HUES48 (cell line): ENCODE data around the gene HNRNPM.
"Not testable (repeated sequence)": the region's sequence is repeated elsewhere in the genome, so short reads cannot be mapped to it uniquely, and the experiment has no call there.

Experiments used
- H3K27ac ChIP-seq: one replicate; pipeline ENCODE4 v1.7.0; 2013; ENCODE audit warnings: low read depth, low read length, inconsistent platforms
- H3K27me3 ChIP-seq: 2 replicates; pipeline ENCODE4 v1.6.1; 2013; ENCODE audit warnings: mild to moderate bottlenecking, low read length; ENCODE audit not compliant: control insufficient read depth, insufficient read depth
- H3K36me3 ChIP-seq: 2 replicates; pipeline ENCODE4 v1.6.1; 2013; ENCODE audit warnings: low read length; ENCODE audit not compliant: control insufficient read depth, insufficient read depth
- H3K4me1 ChIP-seq: 2 replicates; pipeline ENCODE4 v1.6.1; 2013; ENCODE audit warnings: mild to moderate bottlenecking, low read length; ENCODE audit not compliant: control insufficient read depth, insufficient read depth
- H3K4me3 ChIP-seq: 2 replicates; pipeline ENCODE4 v1.5.1; 2013; ENCODE audit warnings: mild to moderate bottlenecking, low read depth, low read length
- H3K9ac ChIP-seq: 2 replicates; pipeline ENCODE4 v1.6.1; 2013; ENCODE audit warnings: mild to moderate bottlenecking, low read depth, low read length, moderate library complexity
- H3K9me3 ChIP-seq: 2 replicates; pipeline ENCODE4 v1.6.1; 2013; ENCODE audit warnings: low read length; ENCODE audit not compliant: control insufficient read depth, insufficient read depth

Gene HNRNPM

DNA sequence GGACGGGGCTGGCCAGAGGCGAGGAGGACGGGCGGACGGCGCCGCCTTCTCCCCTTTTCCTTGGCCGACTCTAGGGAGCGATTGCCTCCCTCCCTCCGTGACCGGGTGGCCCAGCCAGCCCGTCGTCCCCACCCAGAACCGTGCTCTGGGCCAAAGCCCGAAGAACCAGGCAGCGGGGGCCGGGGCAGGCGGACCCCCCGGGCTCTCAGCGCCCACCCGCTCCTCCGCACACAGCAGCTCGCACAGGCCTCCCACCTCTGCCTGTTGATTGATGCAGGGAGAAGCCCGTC, 41.0 kb upstream of the HNRNPM start:
- no peaks in the 10 kb centered on the region for H3K27me3 ChIP-seq
- peaks cover 39% of the 10 kb centered on the region for H3K36me3 ChIP-seq
- H3K4me1 ChIP-seq = no peaks in the 10 kb centered on the region
- no peaks in the 10 kb centered on the region for H3K9me3 ChIP-seq
- no peak overlapping the region for H3K27ac ChIP-seq
- no peak overlapping the region for H3K9ac ChIP-seq
- no peak overlapping the region for H3K4me3 ChIP-seq

GRCh38 chr19:8404391-8405151, 40.2 kb upstream of the HNRNPM start:
- Histone ChIP-seq H3K9ac (no peak overlapping the region), H3K36me3 (peaks cover 39% of the 10 kb centered on the region), H3K9me3 (no peaks in the 10 kb centered on the region), H3K27me3 (no peaks in the 10 kb centered on the region), H3K27ac (no peak overlapping the region), H3K4me1 (no peaks in the 10 kb centered on the region), H3K4me3 (no peak overlapping the region)

DNA sequence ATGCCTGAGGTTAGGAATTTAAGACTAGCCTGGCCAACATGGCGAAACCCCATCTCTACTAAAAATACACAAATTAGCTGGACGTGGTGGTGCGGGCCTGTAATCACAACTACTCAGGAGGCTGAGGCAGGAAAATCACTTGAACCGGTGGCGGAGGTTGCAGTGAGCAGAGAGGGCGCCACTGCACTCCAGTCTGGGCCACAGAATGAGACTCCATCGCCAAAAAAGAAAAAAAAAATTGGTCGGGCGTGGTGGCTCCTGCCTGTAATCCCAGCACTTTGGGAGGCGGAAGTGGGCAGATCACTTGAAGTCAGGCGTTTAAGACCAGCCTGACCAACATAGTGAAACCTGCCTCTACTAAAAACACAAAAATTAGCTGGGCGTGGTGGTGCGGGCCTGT, 34.1 kb upstream of the HNRNPM start:
- not testable (repeated sequence) for H3K27me3 ChIP-seq, H3K9me3 ChIP-seq, H3K27ac ChIP-seq, H3K4me3 ChIP-seq, H3K4me1 ChIP-seq, H3K36me3 ChIP-seq, H3K9ac ChIP-seq

DNA sequence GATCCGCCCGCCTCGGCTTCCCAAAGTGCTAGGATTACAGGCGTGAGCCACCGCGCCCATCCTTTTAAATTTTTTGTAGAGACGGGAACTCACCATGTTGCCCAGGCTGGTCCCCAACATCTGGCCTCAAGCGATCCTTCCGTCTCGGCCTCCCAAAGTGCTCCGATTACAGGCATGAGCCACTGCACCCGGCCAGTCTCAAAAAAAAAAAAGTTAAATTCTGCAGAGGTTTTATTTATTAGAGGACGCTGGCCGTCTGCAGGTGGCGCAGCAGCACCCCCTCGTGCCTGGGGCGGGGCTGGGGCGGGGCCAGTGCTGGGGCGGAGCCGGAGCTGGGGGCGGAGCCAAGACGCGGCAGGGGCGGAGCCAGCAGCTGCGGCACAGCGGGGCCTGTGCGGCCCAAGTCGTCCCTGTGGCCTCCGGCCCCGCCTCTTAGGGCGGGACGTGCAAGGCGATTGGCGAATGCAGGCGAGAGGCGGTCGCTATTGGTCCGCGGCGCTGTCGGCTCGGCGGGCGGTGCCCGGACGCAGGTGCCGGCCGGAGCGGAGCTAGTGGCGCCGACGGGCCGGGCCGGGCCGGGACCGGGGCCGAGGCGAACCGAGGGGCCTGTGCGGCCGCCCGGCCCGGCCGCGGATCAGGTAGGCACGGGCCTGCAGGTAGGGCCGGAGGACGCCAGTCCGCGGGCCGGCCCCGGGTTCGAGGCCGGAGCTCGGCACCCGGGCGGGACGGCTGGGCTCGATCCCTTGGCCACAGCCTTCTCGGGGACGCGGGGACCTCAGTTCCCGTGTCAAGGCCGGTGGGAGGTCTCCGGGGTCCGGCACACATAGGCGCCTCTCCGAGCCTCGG, 31.8 kb upstream of the HNRNPM start, which contains the start of gene MARCHF2:
TSS of gene MARCHF2 (plus strand) at position 523 of the 846 bp plus-strand sequence. CDS start 8,536 bp downstream, outside the sequence.
- Histone ChIP-seq H3K4me1 (0 out of 2 replicates have a peak, but pooled peaks cover 4% of the 10 kb centered on the region), H3K9ac (peak within 1 kb of the TSS; percentile 48), H3K36me3 (no peaks in the 10 kb centered on the region), H3K4me3 (peak within 1 kb of the TSS; percentile 83), H3K27me3 (no peaks in the 10 kb centered on the region), H3K9me3 (no peaks in the 10 kb centered on the region), H3K27ac (no peak within 1 kb of the TSS)

DNA sequence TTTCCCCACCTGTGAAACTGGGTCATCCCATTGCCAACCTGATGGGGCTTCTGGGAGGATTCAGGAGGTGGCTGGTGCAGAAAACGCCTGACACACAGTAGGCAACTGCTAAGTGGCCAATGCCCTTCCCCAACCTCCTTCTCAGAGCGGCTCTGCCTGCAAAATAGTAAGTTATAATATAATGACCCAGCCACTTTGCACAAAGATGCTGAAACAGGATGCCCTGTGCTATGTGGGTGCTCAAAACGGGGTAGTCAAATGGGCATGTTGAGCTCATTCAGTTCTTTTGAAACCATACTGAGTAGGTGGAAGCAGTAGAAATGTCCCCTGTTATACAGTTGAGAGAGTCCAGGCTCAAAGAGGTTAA, 31.2 kb upstream of the HNRNPM start:
- Histone ChIP-seq H3K9me3 (no peaks in the 10 kb centered on the region), H3K9ac (peak overlapping the region; percentile 48), H3K4me3 (peak overlapping the region; percentile 83), H3K27ac (no peak overlapping the region), H3K27me3 (no peaks in the 10 kb centered on the region), H3K4me1 (0 out of 2 replicates have a peak, but pooled peaks cover 4% of the 10 kb centered on the region), H3K36me3 (no peaks in the 10 kb centered on the region)

GRCh38 chr19:8416796-8417195, 28.0 kb upstream of the HNRNPM start:
- H3K27me3 ChIP-seq = no peaks in the 10 kb centered on the region
- H3K36me3 ChIP-seq = no peaks in the 10 kb centered on the region
- no peak overlapping the region for H3K9ac ChIP-seq
- H3K4me3 ChIP-seq = no peak overlapping the region
- no peaks in the 10 kb centered on the region for H3K9me3 ChIP-seq
- no peak overlapping the region for H3K27ac ChIP-seq
- H3K4me1 ChIP-seq = 0 out of 2 replicates have a peak, but pooled peaks cover 4% of the 10 kb centered on the region

DNA sequence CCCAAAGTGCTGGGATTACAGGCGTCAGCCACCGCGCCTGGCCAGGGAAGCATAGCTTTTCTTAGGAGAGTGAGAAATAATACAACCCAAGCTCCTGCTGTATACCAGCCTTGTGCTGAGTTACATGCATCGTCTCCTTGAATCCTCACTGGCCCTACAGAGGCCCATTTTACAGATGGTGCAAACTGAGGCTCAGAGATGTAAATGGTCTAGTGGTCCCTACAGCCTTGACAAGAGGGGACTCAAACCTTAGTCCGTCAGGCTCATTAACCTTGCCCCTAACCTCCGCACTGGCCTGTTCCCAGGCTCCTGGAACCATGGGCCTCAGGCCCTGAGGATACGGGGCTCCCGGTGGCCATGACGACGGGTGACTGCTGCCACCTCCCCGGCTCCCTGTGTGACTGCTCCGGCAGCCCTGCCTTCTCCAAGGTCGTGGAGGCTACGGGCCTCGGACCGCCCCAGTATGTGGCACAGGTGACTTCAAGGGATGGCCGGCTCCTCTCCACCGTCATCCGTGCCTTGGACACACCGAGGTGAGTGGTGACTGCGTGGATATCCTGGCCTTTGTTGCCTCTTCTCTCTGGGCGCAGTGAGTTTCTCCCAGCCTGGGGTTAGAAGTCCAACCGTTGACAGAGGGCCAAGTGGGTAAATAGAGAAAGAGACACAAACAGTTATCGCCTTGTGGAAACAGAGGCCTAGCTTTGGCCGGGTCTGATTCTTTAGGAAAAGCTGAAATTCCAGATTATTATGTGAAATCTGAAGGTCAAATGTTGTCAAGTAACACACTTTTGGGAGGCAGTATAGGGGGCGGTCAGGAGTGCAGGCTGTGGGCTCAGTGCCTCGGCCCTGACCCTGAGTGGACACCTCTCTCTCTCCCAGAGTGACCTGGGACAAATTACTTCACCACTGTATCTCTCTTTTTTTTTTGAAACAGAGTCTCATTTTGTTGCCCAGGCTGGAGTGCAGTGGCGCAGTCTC, 23.0 kb upstream of the HNRNPM start:
- Histone ChIP-seq H3K9ac (no peak overlapping the region), H3K27me3 (no peaks in the 10 kb centered on the region), H3K9me3 (no peaks in the 10 kb centered on the region), H3K27ac (no peak overlapping the region), H3K4me1 (no peaks in the 10 kb centered on the region), H3K36me3 (no peaks in the 10 kb centered on the region; the same call in 1 of the 2 replicates), H3K4me3 (no peak overlapping the region)

DNA sequence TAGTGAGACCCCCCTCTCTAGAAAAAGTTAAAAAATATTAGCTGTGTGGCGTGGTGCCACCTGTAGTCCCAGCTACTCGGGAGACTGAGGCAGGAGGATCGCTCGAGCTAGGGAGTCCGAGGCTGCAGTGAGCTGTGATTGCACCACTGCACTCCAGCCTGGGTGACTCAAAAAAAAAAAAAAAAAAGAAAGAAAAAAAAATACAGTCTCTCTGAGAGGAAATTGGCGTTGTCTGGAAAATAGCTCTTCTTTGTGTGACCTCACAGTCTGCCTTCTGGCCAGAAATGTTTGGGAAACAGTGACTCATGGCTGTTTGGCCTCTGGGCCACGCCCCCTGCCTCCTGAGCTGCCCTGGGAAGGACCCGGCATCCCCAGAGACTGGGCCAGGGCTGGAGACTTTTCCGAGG, 21.0 kb upstream of the HNRNPM start:
- H3K27ac ChIP-seq = peak overlapping the region; percentile 26

DNA sequence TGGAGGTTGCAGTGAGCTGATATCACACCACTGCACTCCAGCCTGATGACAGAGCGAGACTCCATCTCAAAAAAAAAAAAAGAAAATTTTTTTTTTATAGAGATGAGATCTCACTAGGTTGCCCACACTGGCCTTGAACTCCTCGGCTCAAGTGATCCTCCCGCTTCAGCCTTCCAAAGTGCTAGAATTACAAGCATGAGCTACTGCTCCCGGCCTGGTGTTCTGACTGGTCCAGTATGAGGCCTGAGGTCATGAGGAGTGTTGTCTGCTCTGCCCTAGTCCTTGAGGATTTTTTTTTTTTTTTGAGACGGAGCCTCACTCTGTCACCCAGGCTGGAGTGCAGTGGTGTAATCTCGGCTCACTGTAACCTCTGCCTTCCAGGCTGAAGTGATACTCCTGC, 19.4 kb upstream of the HNRNPM start:
- not testable (repeated sequence) for H3K27ac ChIP-seq, H3K4me1 ChIP-seq, H3K27me3 ChIP-seq, H3K9me3 ChIP-seq, H3K9ac ChIP-seq, H3K36me3 ChIP-seq, H3K4me3 ChIP-seq

More for the DNA sequence above, 21.0 kb upstream of the HNRNPM start:
- no peaks in the 10 kb centered on the region for H3K4me1 ChIP-seq
- no peaks in the 10 kb centered on the region; the same call in 1 of the 2 replicates for H3K36me3 ChIP-seq
- no peaks in the 10 kb centered on the region for H3K9me3 ChIP-seq
- no peak overlapping the region for H3K9ac ChIP-seq
- no peak overlapping the region for H3K4me3 ChIP-seq
- no peaks in the 10 kb centered on the region for H3K27me3 ChIP-seq

- H3K9ac ChIP-seq = no peak overlapping the region
- H3K9me3 ChIP-seq = no peaks in the 10 kb centered on the region
- H3K36me3 ChIP-seq = no peaks in the 10 kb centered on the region; the same call in 1 of the 2 replicates
- no peak overlapping the region for H3K27ac ChIP-seq
- no peaks in the 10 kb centered on the region for H3K27me3 ChIP-seq
- no peak overlapping the region for H3K4me3 ChIP-seq
- H3K4me1 ChIP-seq = no peaks in the 10 kb centered on the region
These were observed 18.5 kb upstream of the HNRNPM start for GRCh38 chr19:8426283-8426682.
